Measurements from ENCODE around the gene CYP3A5. TPM values are rescaled to one million over a fixed set of nuclear protein-coding genes. Genes with fewer than 3 reads are reported as not detected.
A peak's percentile ranks its signal among the peaks of the same experiment; 100 is the strongest.

The CYP3A5 gene
- total and polyA plus RNA-seq, 9 of the 15 experiments (the other 6 are each of a cell fraction or from before 2014, with no cell fraction given), result 0.73 to 2.8 (median 1.5) TPM

GRCh38 chr7:99665312-99666012 lies 14.3 kb downstream of the CYP3A5 start (continued):
- TF ChIP-seq ZBTB40 (IDR thresholded peaks at IDR 0.05) (no peak), ZBTB40 (CRISPR knock-in tag; IDR thresholded peaks at IDR 0.05) (no peak), EWSR1 (IDR thresholded peaks at IDR 0.05; ENCODE audit: borderline replicate concordance, low read depth, partially characterized antibody) (peak; percentile 76), ELF4 (CRISPR knock-in tag; IDR thresholded peaks at IDR 0.05) (peak; percentile 54; the same call in 1 of the 2 replicates), NCOA2 (IDR thresholded peaks at IDR 0.05; ENCODE audit: partially characterized antibody in 2 of 2) (peak; percentile 84 to 87), FUS (optimal IDR thresholded peaks at IDR 0.05; ENCODE audit: low read depth, low read length) (no peak), ZNF57 (CRISPR knock-in tag; IDR thresholded peaks at IDR 0.05) (no peak), CCNT2 (IDR thresholded peaks at IDR 0.05; ENCODE audit: borderline replicate concordance, extremely low read depth, insufficient read length, low read depth, low read length) (peak; percentile 94), POLR2A (conservative IDR thresholded peaks at IDR 0.05) (no peak), ZFP91 (CRISPR knock-in tag; IDR thresholded peaks at IDR 0.05) (no peak), PHF21A (IDR thresholded peaks at IDR 0.05; ENCODE audit: borderline replicate concordance, low read depth) (no peak), ZNF311 (CRISPR knock-in tag; IDR thresholded peaks at IDR 0.05) (no peak), SMAD4 (CRISPR knock-in tag; conservative IDR thresholded peaks at IDR 0.05) (peak; percentile 95), CREB3 (tag; conservative IDR thresholded peaks at IDR 0.05; ENCODE audit: low read depth) (no peak; the same call in 1 of the 2 replicates), RBFOX2 (IDR thresholded peaks at IDR 0.05; ENCODE audit: low read depth, low read length) (no peak), CGGBP1 (CRISPR knock-in tag; IDR thresholded peaks at IDR 0.05) (no peak)

Data from K562 (cell line).